ENCODE measurements around the gene LRRC71.

The LRRC71 gene

GRCh38 chr1:156898971-156899664 lies 21.3 kb upstream of the LRRC71 start:
- Histone ChIP-seq H3K27ac (ENCODE audit: low read length) (no peak overlapping the region), H3K27me3 (ENCODE audit: control insufficient read depth in 1 of 2, insufficient read depth in 2 of 2, low read length in 2 of 2) (peaks cover 14 to 18% of the 10 kb centered on the region in 2 donors), H3K36me3 (ENCODE audit: control insufficient read depth in 2 of 2, insufficient read depth in 2 of 2, low read length in 2 of 2) (no peaks in the 10 kb centered on the region), H3K9ac (ENCODE audit: low read length in 2 of 2) (no peak overlapping the region), H3K9me3 (ENCODE audit: control insufficient read depth in 2 of 2, low read length in 2 of 2) (no peaks in the 10 kb centered on the region), H3K4me1 (ENCODE audit: control insufficient read depth, insufficient read depth, low read length) (peaks cover 25% of the 10 kb centered on the region), H3K4me3 (ENCODE audit: low read length in 2 of 2) (peak overlapping the region in 1 of 2 donors; percentile 15)

GRCh38 chr1:156899956-156900718 lies 20.3 kb upstream of the LRRC71 start:
- Histone ChIP-seq H3K4me3 (ENCODE audit: low read length in 2 of 2) (no peak overlapping the region), H3K36me3 (ENCODE audit: control insufficient read depth in 2 of 2, insufficient read depth in 2 of 2, low read length in 2 of 2) (no peaks in the 10 kb centered on the region), H3K27me3 (ENCODE audit: control insufficient read depth in 1 of 2, insufficient read depth in 2 of 2, low read length in 2 of 2) (peaks cover 4 to 8% of the 10 kb centered on the region in 2 donors), H3K4me1 (ENCODE audit: control insufficient read depth, insufficient read depth, low read length) (peaks cover 22% of the 10 kb centered on the region), H3K9ac (ENCODE audit: low read length in 2 of 2) (no peak overlapping the region), H3K9me3 (ENCODE audit: control insufficient read depth in 2 of 2, low read length in 2 of 2) (no peaks in the 10 kb centered on the region), H3K27ac (ENCODE audit: low read length) (no peak overlapping the region)

GRCh38 chr1:156900896-156901589 lies 19.4 kb upstream of the LRRC71 start:
- peaks cover 5 to 6% of the 10 kb centered on the region in 2 donors for H3K27me3 ChIP-seq (ENCODE audit: control insufficient read depth in 1 of 2, insufficient read depth in 2 of 2, low read length in 2 of 2)
- no peaks in the 10 kb centered on the region for H3K9me3 ChIP-seq (ENCODE audit: control insufficient read depth in 2 of 2, low read length in 2 of 2)
- no peak overlapping the region for H3K4me3 ChIP-seq (ENCODE audit: low read length in 2 of 2)
- no peaks in the 10 kb centered on the region for H3K36me3 ChIP-seq (ENCODE audit: control insufficient read depth in 2 of 2, insufficient read depth in 2 of 2, low read length in 2 of 2)
- H3K4me1 ChIP-seq (ENCODE audit: control insufficient read depth, insufficient read depth, low read length): peaks cover 19% of the 10 kb centered on the region
- H3K27ac ChIP-seq (ENCODE audit: low read length): no peak overlapping the region
- H3K9ac ChIP-seq (ENCODE audit: low read length in 2 of 2): no peak overlapping the region

GRCh38 chr1:156901590-156901900 lies 18.9 kb upstream of the LRRC71 start:
- peaks cover 16% of the 10 kb centered on the region for H3K4me1 ChIP-seq (ENCODE audit: control insufficient read depth, insufficient read depth, low read length)

GRCh38 chr1:156901966-156902915 lies 18.2 kb upstream of the LRRC71 start:
- Histone ChIP-seq H3K27me3 (ENCODE audit: control insufficient read depth in 1 of 2, insufficient read depth in 2 of 2, low read length in 2 of 2) (peaks cover under 1 to 9% of the 10 kb centered on the region in 2 donors), H3K4me3 (ENCODE audit: low read length in 2 of 2) (no peak overlapping the region), H3K9me3 (ENCODE audit: control insufficient read depth in 2 of 2, low read length in 2 of 2) (no peaks in the 10 kb centered on the region), H3K36me3 (ENCODE audit: control insufficient read depth in 2 of 2, insufficient read depth in 2 of 2, low read length in 2 of 2) (no peaks in the 10 kb centered on the region), H3K4me1 (ENCODE audit: control insufficient read depth, insufficient read depth, low read length) (peaks cover 12% of the 10 kb centered on the region), H3K27ac (ENCODE audit: low read length) (no peak overlapping the region), H3K9ac (ENCODE audit: low read length in 2 of 2) (no peak overlapping the region)

More at GRCh38 chr1:156901590-156901900, 18.9 kb upstream of the LRRC71 start:
- H3K9ac ChIP-seq (ENCODE audit: low read length in 2 of 2): no peak overlapping the region
- no peak overlapping the region for H3K4me3 ChIP-seq (ENCODE audit: low read length in 2 of 2)
- no peak overlapping the region for H3K27ac ChIP-seq (ENCODE audit: low read length)
- H3K27me3 ChIP-seq (ENCODE audit: control insufficient read depth in 1 of 2, insufficient read depth in 2 of 2, low read length in 2 of 2): peaks cover 6 to 9% of the 10 kb centered on the region in 2 donors
- no peaks in the 10 kb centered on the region for H3K9me3 ChIP-seq (ENCODE audit: control insufficient read depth in 2 of 2, low read length in 2 of 2)
- no peaks in the 10 kb centered on the region for H3K36me3 ChIP-seq (ENCODE audit: control insufficient read depth in 2 of 2, insufficient read depth in 2 of 2, low read length in 2 of 2)

GRCh38 chr1:156903328-156904091 lies 16.9 kb upstream of the LRRC71 start:
- Histone ChIP-seq H3K9ac (ENCODE audit: low read length in 2 of 2) (no peak overlapping the region), H3K9me3 (ENCODE audit: control insufficient read depth in 2 of 2, low read length in 2 of 2) (no peaks in the 10 kb centered on the region), H3K27me3 (ENCODE audit: control insufficient read depth in 1 of 2, insufficient read depth in 2 of 2, low read length in 2 of 2) (peaks cover 5 to 10% of the 10 kb centered on the region in 2 donors), H3K4me1 (ENCODE audit: control insufficient read depth, insufficient read depth, low read length) (peaks cover 15% of the 10 kb centered on the region), H3K36me3 (ENCODE audit: control insufficient read depth in 2 of 2, insufficient read depth in 2 of 2, low read length in 2 of 2) (no peaks in the 10 kb centered on the region), H3K4me3 (ENCODE audit: low read length in 2 of 2) (no peak overlapping the region), H3K27ac (ENCODE audit: low read length) (no peak overlapping the region)

GRCh38 chr1:156904187-156904959 lies 16.1 kb upstream of the LRRC71 start:
- H3K9ac ChIP-seq (ENCODE audit: low read length in 2 of 2): no peak overlapping the region
- H3K4me3 ChIP-seq (ENCODE audit: low read length in 2 of 2): no peak overlapping the region
- H3K27me3 ChIP-seq (ENCODE audit: control insufficient read depth in 1 of 2, insufficient read depth in 2 of 2, low read length in 2 of 2): peaks cover 5 to 12% of the 10 kb centered on the region in 2 donors
- no peak overlapping the region for H3K27ac ChIP-seq (ENCODE audit: low read length)
- H3K36me3 ChIP-seq (ENCODE audit: control insufficient read depth in 2 of 2, insufficient read depth in 2 of 2, low read length in 2 of 2): no peaks in the 10 kb centered on the region
- peaks cover 20% of the 10 kb centered on the region for H3K4me1 ChIP-seq (ENCODE audit: control insufficient read depth, insufficient read depth, low read length)
- no peaks in the 10 kb centered on the region for H3K9me3 ChIP-seq (ENCODE audit: control insufficient read depth in 2 of 2, low read length in 2 of 2)

- Histone ChIP-seq H3K4me3 (ENCODE audit: low read length in 2 of 2) (no peak overlapping the region), H3K4me1 (ENCODE audit: control insufficient read depth, insufficient read depth, low read length) (peaks cover 17% of the 10 kb centered on the region), H3K9ac (ENCODE audit: low read length in 2 of 2) (no peak overlapping the region), H3K36me3 (ENCODE audit: control insufficient read depth in 2 of 2, insufficient read depth in 2 of 2, low read length in 2 of 2) (no peaks in the 10 kb centered on the region), H3K9me3 (ENCODE audit: control insufficient read depth in 2 of 2, low read length in 2 of 2) (no peaks in the 10 kb centered on the region), H3K27ac (ENCODE audit: low read length) (no peak overlapping the region), H3K27me3 (ENCODE audit: control insufficient read depth in 1 of 2, insufficient read depth in 2 of 2, low read length in 2 of 2) (peaks cover 5 to 16% of the 10 kb centered on the region in 2 donors)
These were observed 15.3 kb upstream of the LRRC71 start for GRCh38 chr1:156905176-156905575.

- Histone ChIP-seq H3K36me3 (ENCODE audit: control insufficient read depth in 2 of 2, insufficient read depth in 2 of 2, low read length in 2 of 2) (no peaks in the 10 kb centered on the region), H3K27ac (ENCODE audit: low read length) (no peak overlapping the region), H3K9me3 (ENCODE audit: control insufficient read depth in 2 of 2, low read length in 2 of 2) (no peaks in the 10 kb centered on the region), H3K27me3 (ENCODE audit: control insufficient read depth in 1 of 2, insufficient read depth in 2 of 2, low read length in 2 of 2) (peaks cover 9 to 18% of the 10 kb centered on the region in 2 donors), H3K4me3 (ENCODE audit: low read length in 2 of 2) (no peak overlapping the region), H3K4me1 (ENCODE audit: control insufficient read depth, insufficient read depth, low read length) (peaks cover 17% of the 10 kb centered on the region), H3K9ac (ENCODE audit: low read length in 2 of 2) (no peak overlapping the region)
These were observed 14.8 kb upstream of the LRRC71 start for GRCh38 chr1:156905651-156906050.
